Activated CD4-positive, alpha-beta T cell treated with anti-CD3 and anti-CD28 coated beads, Interleukin-2, amount 50 U/mL, for 24 hours (primary cell): ENCODE measurements around the gene SDF4.

ENCODE experiments used
- DNase-seq, 2 donors: peaks; one replicate each; pipeline ENCODE4 v3.0.0-alpha.2; 2020; ENCODE audit warnings: low read depth in 1 of 2, low spot score in 1 of 2

The SDF4 gene

DNA sequence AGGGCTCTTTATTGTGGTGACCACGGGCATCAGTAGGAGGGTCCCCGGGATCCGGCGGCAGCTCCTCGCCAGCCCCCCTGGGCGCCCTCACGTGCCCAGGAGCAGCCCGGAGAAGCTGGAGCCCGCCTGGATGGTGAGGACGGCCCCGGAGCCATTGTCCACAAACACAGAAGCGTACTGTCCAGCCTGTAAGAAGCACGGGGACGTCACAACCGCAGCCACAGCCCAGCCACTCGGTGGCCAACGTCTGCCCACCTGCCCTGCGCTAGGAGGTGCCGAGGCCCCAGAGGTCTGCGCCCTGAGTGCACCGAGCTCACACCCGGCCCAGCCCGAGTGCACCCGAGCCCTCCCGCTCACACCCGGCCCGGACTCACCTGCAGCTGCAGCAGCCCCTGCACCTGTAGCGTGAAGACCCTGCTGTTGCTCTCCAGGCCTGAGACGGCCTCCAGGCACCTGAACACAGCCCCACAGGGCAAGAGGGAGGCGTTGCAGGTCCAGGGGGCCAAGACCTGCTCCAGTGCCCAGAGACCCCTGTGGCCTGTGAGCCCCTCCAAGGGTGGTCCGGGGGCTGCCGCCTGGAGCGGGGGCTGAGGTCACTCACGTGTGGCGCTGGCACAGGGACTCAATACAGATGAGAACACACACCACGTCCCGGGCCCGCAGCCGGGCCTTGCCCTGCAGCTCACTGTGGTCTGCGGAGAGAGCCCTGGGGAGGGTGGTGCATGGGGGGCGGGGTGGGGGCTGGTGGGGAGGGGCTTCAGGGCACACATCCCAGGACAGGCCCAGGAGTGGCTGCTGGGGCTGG lies 10.9 kb upstream of the SDF4 start:
- DNase-seq = no peak

GRCh38 chr1:1241588-1242219 lies 9.9 kb upstream of the SDF4 start:
- DNase-seq = no peak

DNA sequence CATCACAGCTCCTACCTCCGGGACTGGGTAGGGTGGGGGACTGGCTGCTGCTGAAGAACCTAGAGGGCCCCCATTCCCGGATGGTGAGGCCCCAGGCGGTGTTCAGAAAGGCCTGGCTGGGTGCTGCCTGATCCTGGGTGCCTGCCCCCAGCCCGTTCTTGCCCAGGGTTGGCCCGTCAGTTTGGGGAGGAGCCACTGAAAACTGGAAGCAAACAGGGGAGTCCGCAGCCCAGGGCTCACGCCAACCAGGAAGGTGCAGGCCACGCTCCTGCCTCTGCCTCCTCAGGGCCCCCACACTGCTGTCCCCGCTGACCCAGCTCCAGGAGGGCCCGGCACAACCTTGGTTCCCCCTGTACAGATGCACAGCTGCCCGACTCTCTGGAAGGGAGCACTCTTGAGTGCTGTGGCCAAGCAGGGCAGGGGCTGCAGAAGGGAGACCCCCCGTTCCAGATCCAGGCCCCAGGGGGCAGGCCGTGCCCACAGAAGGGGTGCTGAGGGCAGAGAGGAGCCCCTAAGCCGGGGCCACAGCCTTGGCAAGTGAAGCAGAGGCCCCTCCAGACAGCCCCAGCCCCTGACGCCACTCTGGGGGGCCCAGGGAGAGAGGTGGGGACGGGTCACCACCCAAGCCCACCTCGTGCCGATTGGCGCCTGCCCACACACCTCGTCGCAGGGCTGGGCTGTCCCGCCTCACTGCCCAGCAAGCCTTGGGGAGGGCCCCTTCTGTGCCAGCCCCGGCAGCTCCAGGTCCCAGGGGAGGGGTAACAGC lies 9.2 kb upstream of the SDF4 start:
- no peak for DNase-seq

DNA sequence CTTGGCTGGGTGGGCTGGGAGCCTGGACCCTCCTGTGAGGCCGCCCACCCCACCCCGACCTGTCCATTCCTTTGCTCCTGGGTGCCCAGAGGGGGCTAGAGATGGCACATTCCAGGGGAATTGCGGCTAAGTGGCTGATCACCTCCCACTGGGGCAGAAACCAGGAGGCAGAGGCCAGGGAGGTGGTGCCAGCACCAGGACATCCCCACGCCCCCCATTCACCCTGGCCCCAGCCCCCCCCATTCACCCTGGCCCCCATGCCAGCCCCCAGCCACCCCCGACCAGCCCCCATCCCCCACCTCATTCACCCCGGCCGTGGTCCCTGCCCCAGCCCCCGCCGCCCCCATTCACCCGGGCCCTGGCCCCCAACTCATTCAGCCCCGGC lies 8.5 kb upstream of the SDF4 start:
- DNase-seq = no peak

GRCh38 chr1:1239614-1240347 lies 8.0 kb upstream of the SDF4 start:
- DNase-seq = no peak

DNA sequence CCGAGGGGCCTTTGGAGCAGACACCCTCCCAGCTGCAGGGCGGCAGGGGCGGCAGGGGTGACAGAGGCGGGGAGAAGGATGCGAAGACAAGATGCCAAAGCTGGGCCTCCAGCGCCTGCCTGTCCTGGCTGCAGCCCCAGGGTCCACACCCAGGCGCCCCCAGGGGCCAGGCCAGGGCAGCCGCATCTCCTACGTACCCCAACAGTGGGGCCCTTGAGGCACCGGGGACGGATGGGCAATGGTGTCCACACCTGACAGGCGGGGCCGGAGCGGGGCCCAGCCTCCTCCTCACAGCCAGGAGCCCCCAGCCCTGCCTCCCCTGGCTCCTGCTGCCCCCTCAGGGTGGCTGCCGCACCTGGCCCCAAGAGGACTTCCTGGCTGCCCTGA lies 7.4 kb upstream of the SDF4 start:
- DNase-seq = no peak

GRCh38 chr1:1238702-1239178 lies 6.9 kb upstream of the SDF4 start:
- no peak for DNase-seq

DNA sequence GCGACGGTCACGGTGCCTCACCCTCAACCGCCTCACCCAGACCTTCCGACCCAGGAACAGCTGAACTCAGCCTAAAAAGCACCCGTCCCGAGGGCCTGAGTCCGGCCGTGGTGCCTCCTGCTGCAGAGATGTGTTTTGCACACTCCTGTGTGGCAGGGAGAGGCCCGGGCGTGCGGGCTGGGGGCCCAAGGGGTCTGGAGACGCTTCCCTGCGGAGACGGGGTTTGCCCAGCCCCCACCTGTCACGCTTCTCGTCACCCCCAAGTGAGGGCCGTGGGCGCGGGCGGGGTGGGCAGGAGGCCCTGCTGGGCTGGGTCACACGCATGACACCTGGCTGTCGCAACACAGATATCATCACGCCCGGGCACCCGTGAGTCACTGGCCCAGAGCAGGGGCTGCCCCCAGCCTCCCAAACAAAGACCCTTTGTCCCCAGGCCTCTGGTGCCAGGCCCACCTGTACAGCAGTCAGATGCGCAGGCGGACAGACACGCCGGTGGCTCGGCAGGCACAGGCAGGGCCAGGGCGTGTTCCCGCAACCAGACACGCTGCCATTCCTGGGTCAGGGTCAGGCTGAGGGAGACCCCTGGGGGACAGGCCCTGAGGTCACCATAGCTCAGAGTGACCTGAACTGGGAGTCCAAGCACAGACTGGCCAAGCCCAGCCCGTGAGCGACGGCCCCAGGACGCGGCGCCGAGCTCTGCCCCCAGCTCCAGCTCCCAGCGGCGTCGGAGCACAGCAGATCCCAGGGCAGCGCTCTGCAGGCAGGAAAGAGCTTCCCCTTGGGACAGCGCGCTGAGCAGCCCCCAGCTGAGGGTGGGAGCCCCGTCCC lies 6.3 kb upstream of the SDF4 start:
- DNase-seq = no peak

DNA sequence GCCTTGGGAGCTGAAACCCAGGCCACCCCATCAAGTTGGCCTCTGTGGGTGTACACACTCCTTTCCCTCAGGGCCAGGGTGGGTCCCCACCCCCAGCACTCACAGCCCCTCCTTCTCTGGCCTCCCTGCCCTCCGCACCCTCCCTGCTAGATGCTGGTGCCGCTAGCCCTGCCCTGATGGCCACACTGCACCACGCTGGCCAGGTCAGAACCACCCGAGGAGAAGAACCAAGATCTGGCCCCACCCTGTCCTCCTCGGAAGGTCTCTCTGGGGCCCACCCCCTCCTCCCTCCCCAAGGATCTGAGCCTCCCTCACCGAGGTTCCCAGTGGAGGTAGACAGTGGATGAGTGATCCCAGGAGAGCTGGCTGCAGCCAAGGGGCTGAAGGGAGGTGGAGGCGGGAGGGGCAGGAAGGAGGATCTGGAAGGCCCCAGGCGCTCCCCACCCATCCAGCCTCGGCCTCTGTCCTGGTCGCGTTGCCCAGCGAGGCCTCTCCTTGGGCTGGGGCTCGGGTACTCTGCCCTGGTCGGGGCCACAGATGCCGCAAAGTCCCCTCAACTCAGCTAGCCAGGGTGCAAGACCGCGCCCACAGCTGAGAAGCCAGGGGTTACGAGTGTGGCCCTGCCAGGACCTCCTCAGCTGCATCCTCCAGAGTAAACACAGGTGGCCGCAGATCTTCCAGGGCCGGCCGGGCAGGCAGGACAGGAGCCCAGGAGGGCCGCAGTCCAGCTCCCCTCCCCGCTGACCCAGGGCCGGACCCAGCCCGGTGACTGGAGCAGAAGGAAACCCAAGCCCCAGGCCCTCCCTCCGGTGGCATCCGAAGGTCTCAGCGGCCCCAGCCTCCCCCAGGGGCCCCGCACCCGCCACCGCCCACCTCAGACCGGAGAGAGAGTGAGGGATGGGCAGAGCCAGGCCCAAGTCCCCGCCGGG lies 5.4 kb upstream of the SDF4 start:
- DNase-seq = no peak

DNA sequence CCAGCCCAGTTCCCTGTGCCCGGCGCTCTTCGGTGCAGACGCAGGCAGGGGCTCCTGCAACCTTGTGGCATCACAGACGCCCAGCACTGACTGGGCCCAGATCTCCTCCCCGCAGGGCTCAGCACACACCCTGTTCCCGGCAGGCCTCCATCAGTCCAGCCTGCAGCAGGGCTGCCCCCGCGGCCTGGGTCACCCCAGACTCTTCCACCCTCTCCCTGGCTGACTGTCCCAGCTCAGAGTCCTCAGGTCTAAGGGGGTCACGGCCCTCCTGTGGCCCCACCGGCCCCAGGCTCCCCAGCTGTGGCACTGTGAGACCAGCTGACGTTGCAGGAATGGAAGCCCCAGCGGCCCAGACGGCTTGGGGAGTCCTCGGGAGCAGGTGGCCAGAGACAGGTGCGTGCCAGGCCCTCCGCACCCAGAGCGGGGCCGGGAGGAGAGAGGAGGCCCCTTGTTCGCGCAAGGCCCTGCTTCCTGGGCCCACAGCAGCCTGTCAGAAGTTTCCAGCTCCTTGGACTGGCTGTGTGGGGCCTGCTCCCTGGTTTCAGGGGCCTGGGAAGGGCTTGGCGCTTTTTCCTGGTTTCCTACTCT lies 4.5 kb upstream of the SDF4 start:
- no peak for DNase-seq

- no peak for DNase-seq
These were observed 3.4 kb upstream of the SDF4 start for GRCh38 chr1:1235016-1235744.

GRCh38 chr1:1234180-1234808 lies 2.5 kb upstream of the SDF4 start:
- DNase-seq = no peak

GRCh38 chr1:1233567-1233892 lies 1.7 kb upstream of the SDF4 start:
- DNase-seq = no peak

GRCh38 chr1:1232796-1233566 lies 1.2 kb upstream of the SDF4 start:
- DNase-seq = no peak

- DNase-seq = no peak
These were observed 501 bp upstream of the SDF4 start, which contains the start of gene B3GALT6 for GRCh38 chr1:1232208-1232795. Gene B3GALT6, plus strand, starts transcription at chr1:1232237. Its CDS starts 42 bp downstream, at chr1:1232279.

GRCh38 chr1:1230656-1231399 lies 973 bp downstream of the SDF4 start:
- DNase-seq = no peak
